HG03565 (cell line): ENCODE measurements around the gene TH.
"Not testable (repeated sequence)": the region's sequence is repeated elsewhere in the genome, so short reads cannot be mapped to it uniquely, and the experiment has no call there.

Experiments
- ATAC-seq: cut with Tn5 transposase; IDR thresholded peaks from one replicate; pipeline ENCODE4 v1.9.1; 2021; ENCODE audit warnings: mild to moderate bottlenecking, moderate library complexity; ENCODE audit not compliant: unreplicated experiment

TH gene

DNA sequence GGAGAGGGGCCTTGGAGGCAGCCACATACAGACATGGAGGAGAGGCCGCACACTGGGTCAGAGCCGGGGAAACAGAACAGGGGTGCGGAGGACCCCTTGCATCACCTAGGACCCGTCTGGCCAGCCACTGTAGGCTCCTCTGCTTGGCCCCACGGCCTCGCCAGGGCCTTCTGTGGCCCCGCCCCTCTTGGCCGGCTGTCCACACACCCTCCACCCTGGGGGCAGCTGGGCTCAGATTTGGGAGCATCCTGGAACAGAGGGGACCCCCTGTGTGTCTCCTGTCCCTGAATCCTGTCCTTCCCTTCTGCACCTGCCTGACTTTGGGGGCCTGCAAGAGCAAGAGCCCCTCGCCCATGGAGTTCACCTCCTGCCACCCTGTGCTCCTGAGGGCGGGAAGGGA lies 7.9 kb upstream of the TH start:
- ATAC-seq = no peak

DNA sequence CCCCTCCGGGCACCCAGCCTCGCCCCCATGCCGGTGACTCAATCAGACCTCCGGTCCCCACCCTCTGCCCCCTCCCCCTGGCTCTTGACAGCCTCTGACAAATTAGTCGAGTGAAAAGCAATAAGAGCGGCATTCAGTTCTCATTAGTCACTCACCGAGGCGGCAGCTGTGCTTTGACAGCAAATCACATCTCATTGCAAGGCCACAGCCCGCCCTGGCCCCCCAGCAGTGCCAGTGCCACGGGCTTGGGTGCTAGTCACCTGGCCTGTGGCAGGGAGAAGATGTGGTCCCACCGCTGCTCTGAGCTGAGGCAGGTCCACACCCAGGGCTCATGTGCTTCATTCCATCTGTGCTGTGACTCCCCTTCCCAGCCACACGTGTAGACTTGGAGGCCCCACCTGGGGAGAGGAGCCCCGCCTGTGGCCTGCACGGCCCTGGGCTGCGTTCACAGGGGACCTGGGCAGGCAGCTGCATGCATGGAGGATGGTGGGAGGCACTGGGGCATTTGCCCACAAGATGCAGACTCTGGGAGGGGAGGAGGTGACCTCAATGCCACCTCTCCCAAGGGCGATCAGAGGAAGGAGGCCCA lies 7.4 kb upstream of the TH start:
- ATAC-seq = no peak

DNA sequence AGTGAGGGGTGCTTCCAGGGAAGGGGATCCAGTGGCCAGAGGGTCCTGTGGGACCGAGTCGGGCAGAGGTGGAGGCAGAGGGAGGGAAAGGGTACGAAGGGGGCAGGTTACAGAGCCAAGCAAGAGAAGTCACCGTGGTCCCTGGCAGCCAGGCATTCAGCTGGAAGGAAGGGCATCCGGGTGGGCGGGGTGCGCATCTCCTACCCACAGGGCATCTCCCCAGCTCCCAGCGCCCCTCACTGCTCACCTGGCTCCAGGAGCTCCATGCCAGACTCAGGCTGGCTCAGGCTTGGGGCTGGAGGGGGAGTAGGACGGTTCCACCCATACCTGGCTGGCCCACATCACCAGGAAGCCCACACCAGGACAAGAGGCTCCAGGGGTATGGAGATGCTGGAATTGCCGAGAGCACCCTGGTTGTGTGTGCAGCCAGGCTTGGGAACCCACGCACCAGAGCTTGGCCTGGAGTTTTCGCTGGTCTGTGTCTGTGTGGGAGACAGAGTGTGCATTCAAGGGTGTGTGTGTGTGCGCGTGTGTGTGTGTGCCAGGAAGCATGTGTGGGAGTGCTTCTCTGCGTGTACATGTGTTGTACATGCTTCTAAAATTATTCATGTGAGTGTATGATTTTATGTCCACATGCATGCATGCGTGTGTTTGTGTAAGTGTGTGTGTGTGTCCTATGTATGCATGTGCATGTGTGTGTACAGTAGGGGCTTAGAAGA lies 6.6 kb upstream of the TH start:
- not testable (repeated sequence) for ATAC-seq

DNA sequence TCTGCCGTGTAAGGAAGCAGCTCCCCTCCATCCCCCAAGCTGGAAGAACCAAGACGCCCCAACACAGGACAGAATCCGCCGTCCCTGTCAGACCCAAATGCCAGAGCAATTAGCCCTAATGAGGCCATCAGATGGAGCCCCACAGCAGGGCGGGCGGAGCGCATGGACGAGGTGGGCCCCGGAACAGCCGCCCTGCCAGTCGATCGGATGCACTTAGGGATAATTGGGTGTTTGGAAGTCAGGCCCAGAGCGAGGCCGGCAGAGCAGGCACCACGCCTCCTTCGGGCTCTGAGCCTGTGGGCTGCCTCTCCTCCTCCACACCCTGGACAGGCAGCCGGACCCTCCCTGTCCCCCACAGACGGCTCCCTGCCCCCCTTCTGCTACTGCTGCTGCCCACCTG lies 5.5 kb upstream of the TH start:
- no peak for ATAC-seq

DNA sequence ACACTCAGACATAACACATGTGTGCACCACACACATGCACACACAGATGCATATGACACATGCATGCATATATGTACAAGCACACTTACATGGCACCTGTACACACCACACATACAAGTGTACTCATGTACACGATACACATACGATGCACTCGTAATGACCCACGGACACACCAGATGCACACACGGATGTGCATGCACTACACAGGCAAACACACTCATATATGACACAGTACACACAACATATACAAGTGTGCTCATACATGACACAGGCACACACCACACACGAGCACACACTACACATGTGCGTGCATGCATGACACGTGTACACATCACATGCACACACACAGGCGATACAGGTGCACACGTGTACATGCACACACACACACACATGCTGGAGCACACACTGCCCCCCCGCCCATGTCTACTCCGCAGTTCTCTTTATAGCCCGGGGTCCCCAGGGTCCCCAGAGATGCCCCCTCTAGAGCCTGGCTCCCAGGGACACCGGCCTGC lies 4.8 kb upstream of the TH start:
- no peak for ATAC-seq

DNA sequence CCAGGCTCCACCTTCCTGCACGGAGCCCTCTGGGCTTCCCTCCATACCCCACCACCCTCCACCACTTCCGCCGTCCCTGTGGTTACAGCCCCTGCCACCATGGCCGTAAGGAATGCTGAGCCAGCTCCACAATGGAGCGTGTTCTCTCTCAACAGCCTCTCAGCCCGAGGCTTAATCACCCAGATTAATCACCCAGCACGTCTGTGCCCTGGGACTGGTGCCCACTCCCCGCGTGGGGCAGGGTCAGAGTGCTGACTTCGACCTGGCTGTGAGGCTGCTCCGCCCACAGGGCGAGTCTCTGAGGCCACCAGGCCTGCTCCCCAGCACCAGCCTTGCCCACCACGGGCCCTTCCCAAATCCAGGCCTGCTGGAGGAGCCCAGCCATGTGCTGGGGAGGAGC lies 4.0 kb upstream of the TH start:
- ATAC-seq = no peak

DNA sequence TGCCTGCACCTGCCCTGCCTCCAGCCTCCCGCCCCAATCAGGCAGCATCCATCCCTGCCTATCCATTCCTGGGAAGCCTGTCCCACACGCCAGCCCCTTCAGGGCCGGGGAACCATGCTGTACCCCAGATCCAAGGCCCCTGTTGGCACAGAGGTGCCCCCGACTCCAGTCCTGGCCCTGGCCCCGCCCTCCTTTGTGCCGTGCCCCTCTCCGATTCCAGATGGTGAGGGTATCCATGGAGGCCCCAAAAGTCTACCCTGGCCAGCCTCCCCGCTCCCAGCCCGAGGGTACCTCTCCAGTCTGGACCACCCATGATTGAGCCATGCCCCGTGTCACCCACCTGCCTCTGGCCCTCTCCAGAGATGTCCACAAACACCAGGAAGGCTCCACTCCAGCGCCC lies 2.7 kb upstream of the TH start:
- ATAC-seq = no peak

DNA sequence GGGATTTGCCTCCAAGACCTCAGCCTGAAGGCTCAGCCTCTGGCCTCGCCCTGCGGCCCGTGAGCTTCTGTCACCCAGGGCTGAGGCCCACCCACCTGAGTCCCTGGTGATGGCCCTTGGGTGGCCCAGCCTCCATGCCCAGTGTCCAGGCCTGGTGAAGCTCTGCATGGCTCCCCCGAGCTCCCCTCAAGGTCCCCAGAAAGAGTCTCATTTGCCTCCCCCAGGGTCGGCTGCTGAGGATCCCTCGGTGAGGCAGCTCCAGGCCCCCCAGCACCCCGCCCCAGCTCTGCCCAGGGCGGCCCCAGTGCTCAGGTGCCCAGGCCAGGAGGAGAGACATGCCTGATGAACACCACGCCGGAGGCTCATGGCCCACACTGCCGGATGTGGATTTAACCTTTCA lies 2.1 kb upstream of the TH start:
- no peak for ATAC-seq

DNA sequence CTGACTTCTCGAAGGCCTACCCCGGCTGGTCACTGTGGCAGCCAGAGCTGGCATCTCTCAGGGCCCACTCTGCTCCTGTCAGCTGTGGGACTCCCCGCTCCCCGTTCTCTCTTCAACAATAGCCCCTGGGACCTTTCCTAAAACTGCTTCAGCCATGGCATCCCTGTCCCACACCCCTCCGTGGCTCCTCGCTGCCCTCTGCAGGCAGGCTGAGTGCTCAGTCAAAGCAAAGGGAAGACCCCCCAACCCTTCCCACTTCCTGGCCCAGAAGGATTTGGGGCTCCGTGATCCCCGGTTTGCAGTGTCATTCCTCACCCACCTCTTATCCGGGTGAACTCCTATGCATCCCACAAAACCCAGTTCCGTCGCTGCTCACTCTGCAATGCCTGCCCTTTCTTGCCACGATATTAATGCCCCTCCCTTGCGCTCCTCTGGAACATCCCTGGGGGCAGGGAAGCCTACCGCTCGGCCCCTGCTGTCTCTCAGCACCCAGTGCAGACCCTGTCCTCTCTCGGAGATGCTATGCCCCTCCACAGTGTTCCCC lies 1.6 kb upstream of the TH start:
- no peak for ATAC-seq

DNA sequence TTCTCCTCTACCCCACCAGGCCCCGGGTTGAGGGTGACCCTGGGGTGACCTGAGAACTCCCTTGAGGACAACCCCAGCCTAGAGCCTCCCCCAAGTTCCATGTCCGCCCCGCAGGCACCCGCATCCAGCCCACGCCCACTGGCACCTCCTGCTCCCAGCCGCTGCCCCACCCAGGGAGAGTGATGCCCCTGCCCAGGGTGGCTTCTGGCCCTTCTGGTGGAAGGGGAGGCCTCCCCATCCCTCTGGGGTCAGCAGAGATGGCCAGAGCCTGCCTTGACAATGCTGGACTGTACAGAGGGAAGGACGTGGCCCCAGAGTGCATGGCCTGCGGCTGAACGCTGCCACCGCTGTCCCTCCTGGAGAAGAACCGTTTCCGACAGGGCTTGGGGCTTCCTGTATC lies 1.1 kb upstream of the TH start:
- no peak for ATAC-seq

DNA sequence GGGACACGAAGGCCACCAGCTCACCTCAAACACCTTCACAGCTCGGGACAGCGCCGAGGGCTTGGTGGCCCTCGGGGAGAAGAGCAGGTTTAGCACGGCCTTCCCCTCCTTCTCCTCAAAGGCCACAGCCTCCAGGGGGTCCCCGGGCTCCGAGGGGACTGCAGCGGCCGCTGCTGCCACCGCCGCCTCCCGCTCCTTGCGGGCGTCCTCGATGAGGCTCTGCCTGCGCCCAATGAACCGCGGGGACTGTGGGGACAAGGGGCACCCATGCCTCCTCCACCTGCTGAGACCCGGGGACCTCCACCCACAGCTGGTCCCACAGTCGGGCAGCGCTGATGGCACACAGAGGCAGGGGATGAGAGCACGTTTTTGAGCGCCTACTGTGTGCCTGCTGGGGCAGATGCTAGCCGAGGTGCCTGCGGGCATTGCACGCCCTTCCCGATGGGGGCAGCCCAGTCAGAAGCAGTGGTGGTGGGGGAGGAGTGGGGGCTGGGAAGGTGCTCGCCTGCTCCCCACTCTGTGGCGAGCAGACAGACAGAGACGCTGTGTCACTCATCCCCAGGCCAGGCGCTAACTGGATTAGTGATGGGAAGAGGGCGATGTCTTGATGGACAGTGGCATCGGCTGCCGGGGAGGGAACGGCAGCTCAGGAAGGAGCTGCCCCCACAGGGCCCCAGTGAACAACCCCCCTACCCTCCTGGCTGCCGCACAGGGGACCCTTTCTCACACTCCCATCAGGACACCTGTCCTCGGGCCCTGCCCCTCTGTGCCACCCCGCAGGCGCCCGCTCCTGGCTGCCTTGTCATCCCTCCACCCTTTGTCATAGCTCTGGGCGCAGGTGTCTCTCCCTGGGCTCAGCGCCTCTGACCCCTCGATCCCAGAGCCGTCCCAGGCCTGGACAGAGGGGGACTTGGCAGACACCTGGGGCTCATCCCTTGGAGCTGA lies 1.7 kb downstream of the TH start:
- no peak for ATAC-seq

DNA sequence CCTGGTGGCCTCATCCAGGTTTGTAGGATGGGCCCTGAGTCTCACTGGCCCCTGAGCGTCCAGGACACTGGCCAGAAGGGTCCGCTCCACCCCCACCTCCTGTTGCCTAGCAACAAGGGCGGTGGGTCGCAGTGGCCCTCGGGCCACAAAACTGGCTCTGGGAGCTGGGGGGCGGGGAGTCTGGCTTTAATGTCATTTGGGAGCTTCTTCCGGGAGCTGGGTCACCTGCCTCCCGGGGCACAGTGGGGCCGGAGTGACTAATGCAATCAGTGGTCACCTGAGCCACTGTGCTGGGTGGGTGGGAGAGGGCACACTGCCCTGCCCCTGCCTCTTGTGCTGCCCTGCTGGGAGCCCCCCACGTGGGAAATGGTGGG lies 2.6 kb downstream of the TH start:
- no peak for ATAC-seq

DNA sequence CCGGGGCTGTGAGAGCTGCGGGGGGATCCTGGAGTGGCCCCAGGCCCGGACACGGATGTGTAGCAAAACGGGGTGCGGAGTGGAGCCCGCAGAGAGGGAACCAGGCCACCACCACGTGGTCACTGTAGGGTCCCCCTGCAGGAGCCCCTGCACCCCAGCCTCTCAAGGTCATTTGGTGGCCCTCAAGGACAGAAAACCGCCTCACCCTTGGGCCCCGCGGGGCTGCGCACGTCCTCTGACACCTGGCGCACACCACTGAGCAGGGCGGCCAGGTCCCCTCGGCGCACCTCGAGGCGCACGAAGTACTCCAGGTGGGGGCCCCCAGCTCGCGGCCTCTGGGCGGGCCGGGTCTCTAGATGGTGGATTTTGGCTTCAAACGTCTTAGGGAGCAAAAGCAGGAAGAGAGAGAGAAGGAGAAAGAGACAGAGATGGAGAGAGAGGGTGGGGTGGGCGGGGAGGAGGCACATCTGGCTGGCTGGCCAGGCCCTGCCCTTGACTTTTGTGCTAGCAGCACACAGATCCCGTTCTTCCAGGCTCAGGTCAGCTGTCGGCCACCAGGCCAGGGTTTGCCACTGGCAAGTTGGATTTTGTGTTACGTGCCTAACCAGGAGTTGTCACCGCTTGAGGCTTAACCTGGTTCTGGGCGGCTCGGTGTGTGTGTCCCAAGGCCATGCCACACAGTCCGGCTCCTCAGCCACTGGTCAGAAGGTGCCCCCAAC lies 3.2 kb downstream of the TH start:
- no peak for ATAC-seq

DNA sequence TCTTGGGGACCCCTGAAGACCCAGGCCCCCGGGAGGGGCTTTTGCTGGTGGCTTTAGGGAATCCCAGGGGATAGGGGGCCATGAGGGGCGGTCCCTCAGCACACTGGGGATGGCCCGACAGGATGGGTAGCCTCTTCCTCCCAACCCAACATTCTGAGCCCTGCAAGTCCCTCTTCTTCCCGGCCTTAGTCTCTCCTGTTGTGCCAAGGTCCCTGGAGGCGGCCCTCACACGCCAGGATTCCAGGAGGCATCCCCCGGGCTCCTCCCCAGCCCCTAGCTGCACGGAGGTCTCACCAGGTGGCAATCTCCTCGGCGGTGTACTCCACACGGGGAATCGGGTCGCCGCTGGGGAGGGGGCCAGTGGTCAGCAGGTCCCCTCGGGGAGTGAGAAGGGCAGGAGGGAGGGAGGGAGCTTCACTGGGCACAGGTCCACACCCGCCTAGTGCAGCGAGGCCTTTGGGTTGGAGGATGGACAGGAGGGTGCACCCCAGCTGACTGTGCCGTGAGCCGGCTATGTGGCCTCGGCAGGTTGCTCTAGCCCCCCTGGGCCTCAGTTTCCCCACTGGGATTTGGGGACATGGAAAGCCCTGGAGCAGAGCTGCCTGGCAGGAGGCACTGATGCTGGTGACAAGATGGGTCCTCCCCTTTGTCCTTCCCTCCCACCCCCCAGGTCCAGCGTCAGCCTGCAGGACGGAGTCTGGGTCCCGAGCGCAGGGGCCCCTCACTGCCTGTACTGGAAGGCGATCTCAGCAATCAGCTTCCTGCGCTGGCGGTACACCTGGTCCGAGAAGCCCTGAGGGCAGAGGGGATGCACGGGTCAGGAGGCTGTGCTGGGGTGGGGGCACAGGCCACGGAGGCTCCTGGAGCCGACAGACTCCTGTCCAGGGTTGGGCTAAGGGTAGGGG lies 4.2 kb downstream of the TH start:
- ATAC-seq = no peak

DNA sequence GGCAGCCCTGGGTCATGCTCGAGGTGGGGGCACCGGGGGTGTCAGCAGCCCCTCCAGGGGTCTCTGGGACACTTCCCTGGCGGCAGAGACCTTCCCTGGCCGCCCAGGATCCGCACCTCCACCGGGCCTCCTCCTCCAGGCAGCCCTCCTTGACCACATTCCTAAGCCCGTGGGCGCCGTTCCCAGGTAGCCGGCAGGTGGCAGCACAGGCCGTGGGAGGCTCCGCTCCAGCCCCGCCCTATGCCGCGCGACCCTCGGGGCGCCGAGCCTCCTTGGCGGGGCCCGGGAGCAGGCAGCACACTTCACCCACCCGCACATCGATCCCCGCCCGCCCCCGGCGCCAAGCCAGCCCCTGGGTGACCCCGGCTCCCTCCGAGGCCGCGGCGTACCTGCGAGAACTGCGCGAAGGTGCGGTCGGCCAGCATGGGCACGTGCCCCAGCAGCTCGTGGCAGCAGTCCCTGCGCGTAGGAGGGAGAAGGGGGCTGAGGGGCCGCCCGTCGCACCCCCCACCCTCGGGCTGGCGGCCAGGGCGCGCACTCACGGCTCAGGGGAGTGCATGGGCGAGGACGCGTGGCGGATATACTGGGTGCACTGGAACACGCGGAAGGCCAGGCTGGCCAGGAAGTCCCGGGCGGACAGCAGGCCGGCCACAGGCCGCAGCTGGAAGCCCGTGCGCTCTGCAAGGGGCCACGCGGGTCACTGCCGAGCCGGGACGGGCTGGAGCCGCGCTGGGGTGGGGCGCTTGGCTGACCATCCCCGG lies 5.3 kb downstream of the TH start:
- no peak for ATAC-seq

DNA sequence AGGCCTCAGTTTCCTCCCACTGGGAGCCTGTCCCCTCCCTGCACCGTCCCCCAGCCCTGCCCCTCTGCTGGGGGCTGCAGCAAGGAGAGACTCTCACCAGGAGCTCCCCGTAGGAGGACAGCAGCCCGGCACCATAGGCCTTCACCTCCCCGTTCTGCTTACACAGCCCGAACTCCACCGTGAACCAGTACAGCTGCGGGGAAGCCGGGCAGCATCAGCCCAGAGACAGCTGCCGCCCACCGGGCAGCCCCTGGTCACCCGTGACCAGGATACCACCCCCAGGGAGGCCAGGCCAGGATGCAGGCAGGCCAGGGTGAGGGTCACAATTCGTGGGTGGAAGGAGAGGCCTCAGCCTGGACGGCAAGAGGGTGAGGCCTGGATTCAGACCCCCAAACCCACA lies 6.0 kb downstream of the TH start:
- ATAC-seq = no peak

DNA sequence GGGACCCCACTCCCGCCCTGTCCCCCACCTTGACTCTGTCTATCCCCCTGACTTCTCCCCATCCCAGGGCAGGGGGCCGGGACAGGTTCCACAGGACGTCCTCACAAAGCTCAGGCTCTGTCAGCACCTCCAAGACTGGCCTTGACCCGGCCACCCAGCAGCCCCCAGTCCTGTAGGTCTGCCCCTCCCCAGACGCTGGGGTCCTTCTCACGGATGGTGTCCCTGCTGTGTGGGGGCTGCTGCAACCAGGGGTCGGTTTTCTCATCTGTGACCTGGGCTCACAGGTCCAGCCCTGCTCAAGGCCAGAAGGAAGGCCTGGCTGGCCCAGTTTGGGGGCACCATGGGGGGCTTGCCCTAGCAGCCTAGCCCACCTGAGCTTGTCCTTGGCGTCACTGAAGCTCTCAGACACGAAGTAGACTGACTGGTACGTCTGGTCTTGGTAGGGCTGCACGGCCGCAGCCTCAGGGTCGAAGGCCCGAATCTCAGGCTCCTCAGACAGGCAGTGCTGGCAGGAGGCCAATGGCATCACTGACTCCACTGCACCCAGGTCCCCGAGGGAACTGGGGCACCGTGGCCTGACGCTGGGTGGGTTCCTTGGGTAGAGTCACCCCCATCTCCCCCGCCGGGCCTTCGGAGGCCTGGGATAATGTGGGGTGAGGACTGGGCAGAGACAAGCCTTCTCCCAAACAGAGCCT lies 6.6 kb downstream of the TH start:
- ATAC-seq = no peak

DNA sequence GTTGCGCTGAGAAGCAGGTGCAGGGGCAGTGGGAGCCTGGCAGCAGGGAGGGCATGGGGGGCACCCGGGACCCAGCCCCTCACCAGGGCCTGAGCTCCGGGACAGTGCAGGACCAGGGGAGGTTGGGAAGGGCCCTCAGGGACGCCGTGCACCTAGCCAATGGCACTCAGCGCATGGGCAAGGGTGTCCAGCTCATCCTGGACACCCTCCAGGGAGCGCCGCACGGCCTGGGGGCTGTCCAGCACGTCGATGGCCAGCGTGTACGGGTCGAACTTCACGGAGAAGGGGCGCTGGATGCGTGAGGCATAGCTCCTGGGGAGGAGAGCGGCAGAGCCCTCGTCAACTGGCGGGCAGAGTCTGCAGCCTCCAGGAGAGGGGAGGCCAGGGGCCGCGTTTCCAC lies 7.5 kb downstream of the TH start:
- ATAC-seq = no peak
